Measurements from ENCODE around the gene PGAP1.

GRCh38 chr2:196924051-196924450, 2.5 kb downstream of the PGAP1 start:
- no peak for TF ChIP-seq EZH2 (IDR thresholded peaks at IDR 0.05; ENCODE audit: insufficient read depth, poor library complexity, severe bottlenecking)
- no peak for TF ChIP-seq EZH2phosphoT487 (IDR thresholded peaks at IDR 0.05; ENCODE audit: insufficient read depth, low read depth)
